Cardiac muscle cell (in vitro differentiated cells and primary cell): ENCODE measurements around the gene CASP5. TPM values are rescaled to one million over a fixed set of nuclear protein-coding genes. Genes with fewer than 3 reads are reported as not detected.
"Not testable (repeated sequence)": the region's sequence is repeated elsewhere in the genome, so short reads cannot be mapped to it uniquely, and the experiment has no call there.

ENCODE experiments used
- DNase-seq, 2 donors: peaks; one replicate each; pipeline versions ENCODE4 v3.0.0 to v3.0.0-alpha.2; 2010 to 2017; ENCODE audit warnings: low read depth in 1 of 2, low spot score in 1 of 2
- H3K27ac ChIP-seq: fragments of 200-600 bp; sonication (generic); 2 replicates; pipeline ENCODE4 v1.5.1; 2016
- H3K27me3 ChIP-seq: fragments of 200-600 bp; sonication (generic); 2 replicates; pipeline ENCODE4 v1.6.0; 2016; ENCODE audit warnings: control low read depth
- H3K36me3 ChIP-seq: fragments of 200-600 bp; sonication (generic); 2 replicates; pipeline ENCODE4 v1.5.1; 2016; ENCODE audit warnings: control low read depth
- H3K4me1 ChIP-seq: fragments of 200-600 bp; sonication (generic); 2 replicates; pipeline ENCODE4 v1.8.1; 2017; ENCODE audit warnings: low read depth, mild to moderate bottlenecking, mixed run types
- H3K4me3 ChIP-seq: fragments of 200-600 bp; sonication (generic); 2 replicates; pipeline ENCODE4 v1.5.1; 2016; ENCODE audit warnings: mild to moderate bottlenecking
- H3K9me3 ChIP-seq: fragments of 200-600 bp; sonication (generic); 2 replicates; pipeline ENCODE4 v1.5.1; 2017; ENCODE audit warnings: low read depth, mild to moderate bottlenecking, control low read depth
- polyA plus RNA-seq: library from polyadenylated mRNA; unstranded; fragments of >200 nt; fragmentation: Nextera tagmentation; extraction: Ambion mirVana; gene quantifications from 2 replicates; pipeline ENCODE4 v1.2.1, GENCODE V29; 2016
- total RNA-seq: library from RNA; depleted of rRNA; stranded (reverse); fragments of >200 nt; gene quantifications from 2 replicates; pipeline ENCODE4 v1.2.3, GENCODE V29; 2016
- TF ChIP-seq, protein P1 (sequence below): IDR thresholded peaks from 2 replicates; pipeline ENCODE4 v1.5.1; 2012; ENCODE audit warnings: low read depth, mild to moderate bottlenecking, low read length

Gene CASP5
- total and polyA plus RNA-seq, 2 experiments from 2014 or later, result not detected

DNA sequence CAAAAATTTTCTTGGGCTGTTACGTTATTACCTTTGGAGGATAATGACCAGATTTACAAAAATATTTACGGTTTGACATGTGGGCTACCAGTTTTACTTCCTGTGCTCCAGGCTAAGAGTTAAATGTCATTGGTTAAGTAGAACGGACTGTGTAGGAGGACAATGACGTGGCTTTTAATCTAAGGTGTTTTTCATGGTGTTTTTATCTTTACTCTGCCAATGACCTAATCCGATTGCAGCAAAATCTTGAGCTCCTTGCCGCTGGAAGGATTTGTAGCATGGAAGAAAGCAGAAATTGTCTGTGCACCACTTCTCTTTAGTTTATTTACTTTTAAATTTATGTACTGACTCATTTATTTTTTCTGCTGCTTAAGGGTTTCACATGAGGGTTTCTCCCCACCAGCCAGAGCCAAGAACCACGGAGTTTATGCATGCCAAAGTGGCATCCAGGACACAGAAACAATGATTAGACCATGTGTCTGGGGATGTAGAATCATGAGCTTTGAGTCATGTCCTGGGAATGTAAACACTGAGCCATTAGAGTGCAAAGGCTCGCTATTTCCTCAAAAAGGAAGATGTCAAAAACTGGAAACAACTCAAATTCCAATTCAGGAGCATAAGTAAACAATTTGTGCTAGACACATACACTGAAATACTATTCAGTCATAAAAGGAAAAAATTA, 24.1 kb upstream of the CASP5 start:
- Histone ChIP-seq H3K4me3 (no peak overlapping the region), H3K27me3 (no peaks in the 10 kb centered on the region), H3K4me1 (peaks cover 6% of the 10 kb centered on the region), H3K9me3 (no peaks in the 10 kb centered on the region), H3K27ac (no peak overlapping the region), H3K36me3 (no peaks in the 10 kb centered on the region)
- DNase-seq, result peak in 1 of 2 donors; percentile 87
- TF ChIP-seq, protein P1, sequence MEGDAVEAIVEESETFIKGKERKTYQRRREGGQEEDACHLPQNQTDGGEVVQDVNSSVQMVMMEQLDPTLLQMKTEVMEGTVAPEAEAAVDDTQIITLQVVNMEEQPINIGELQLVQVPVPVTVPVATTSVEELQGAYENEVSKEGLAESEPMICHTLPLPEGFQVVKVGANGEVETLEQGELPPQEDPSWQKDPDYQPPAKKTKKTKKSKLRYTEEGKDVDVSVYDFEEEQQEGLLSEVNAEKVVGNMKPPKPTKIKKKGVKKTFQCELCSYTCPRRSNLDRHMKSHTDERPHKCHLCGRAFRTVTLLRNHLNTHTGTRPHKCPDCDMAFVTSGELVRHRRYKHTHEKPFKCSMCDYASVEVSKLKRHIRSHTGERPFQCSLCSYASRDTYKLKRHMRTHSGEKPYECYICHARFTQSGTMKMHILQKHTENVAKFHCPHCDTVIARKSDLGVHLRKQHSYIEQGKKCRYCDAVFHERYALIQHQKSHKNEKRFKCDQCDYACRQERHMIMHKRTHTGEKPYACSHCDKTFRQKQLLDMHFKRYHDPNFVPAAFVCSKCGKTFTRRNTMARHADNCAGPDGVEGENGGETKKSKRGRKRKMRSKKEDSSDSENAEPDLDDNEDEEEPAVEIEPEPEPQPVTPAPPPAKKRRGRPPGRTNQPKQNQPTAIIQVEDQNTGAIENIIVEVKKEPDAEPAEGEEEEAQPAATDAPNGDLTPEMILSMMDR, result no peak

- no peaks in the 10 kb centered on the region for H3K36me3 ChIP-seq
- H3K27me3 ChIP-seq, result no peaks in the 10 kb centered on the region
- H3K4me3 ChIP-seq, result no peak overlapping the region
- TF ChIP-seq, protein P1, result no peak
- no peaks in the 10 kb centered on the region for H3K4me1 ChIP-seq
- H3K9me3 ChIP-seq, result no peaks in the 10 kb centered on the region
- DNase-seq, result no peak
- H3K27ac ChIP-seq, result no peak overlapping the region
Observed at GRCh38 chr11:105045676-105046296, 22.8 kb upstream of the CASP5 start.

- not testable (repeated sequence) for H3K4me3 ChIP-seq
Observed at GRCh38 chr11:105044557-105045524, 21.9 kb upstream of the CASP5 start, which contains the start of gene CARD16. Gene CARD16 (minus strand): TSS chr11:105045335. CDS start chr11:105045297, 38 bp downstream.

GRCh38 chr11:105042178-105042577, 19.2 kb upstream of the CASP5 start:
- Histone ChIP-seq H3K36me3 (no peaks in the 10 kb centered on the region), H3K27me3 (no peaks in the 10 kb centered on the region), H3K4me1 (no peaks in the 10 kb centered on the region), H3K9me3 (no peaks in the 10 kb centered on the region), H3K27ac (no peak overlapping the region), H3K4me3 (no peak overlapping the region)
- TF ChIP-seq, protein P1, result no peak
- no peak for DNase-seq

More at GRCh38 chr11:105044557-105045524, 21.9 kb upstream of the CASP5 start, which contains the start of gene CARD16:
- not testable (repeated sequence) for H3K27ac ChIP-seq, H3K27me3 ChIP-seq, H3K4me1 ChIP-seq, H3K36me3 ChIP-seq, H3K9me3 ChIP-seq
- DNase-seq, result peak in 1 of 2 donors; percentile 85

GRCh38 chr11:105040703-105041102, 17.7 kb upstream of the CASP5 start:
- Histone ChIP-seq H3K27ac (no peak overlapping the region), H3K4me3 (no peak overlapping the region), H3K27me3 (no peaks in the 10 kb centered on the region), H3K4me1 (no peaks in the 10 kb centered on the region), H3K9me3 (no peaks in the 10 kb centered on the region), H3K36me3 (no peaks in the 10 kb centered on the region)
- TF ChIP-seq, protein P1, result no peak
- no peak for DNase-seq
